CD4-positive, alpha-beta T cell treated with Interleukin-21 for 1 hour (primary cell): Measurements from ENCODE around the gene RRAS2.
"Not testable (repeated sequence)": the region's sequence is repeated elsewhere in the genome, so short reads cannot be mapped to it uniquely, and the experiment has no call there.

Experiments
- DNase-seq: peaks from one replicate; pipeline ENCODE4 v3.0.0-alpha.2; 2020

The RRAS2 gene

GRCh38 chr11:14300661-14301304 lies 58.2 kb downstream of the RRAS2 start:
- peak; percentile 68 for DNase-seq

- DNase-seq: no peak
These were observed 59.1 kb downstream of the RRAS2 start for GRCh38 chr11:14299921-14300320.

DNA sequence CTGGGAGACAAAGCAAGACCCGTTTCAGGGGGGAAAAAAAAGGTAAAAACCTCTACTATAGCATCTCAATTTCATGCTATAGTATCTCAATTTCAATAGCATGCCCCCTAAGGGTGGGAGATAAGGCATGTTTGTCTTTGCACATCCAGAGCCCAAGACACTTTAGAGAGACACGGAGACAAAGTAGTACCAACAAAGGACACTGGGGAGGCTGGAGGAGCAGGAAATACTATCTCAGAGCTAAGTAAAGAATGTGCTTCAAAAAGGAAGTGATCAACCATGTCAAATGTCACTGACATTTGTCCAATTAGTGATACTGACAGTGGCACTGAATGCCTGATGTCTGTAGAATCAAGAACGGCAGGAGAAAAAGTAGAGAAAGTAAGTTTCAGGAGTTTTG lies 68.6 kb downstream of the RRAS2 start:
- no peak for DNase-seq

- DNase-seq: no peak
These were observed 70.6 kb downstream of the RRAS2 start for GRCh38 chr11:14288189-14288935.

GRCh38 chr11:14278869-14279268 lies 80.1 kb downstream of the RRAS2 start:
- not testable (repeated sequence) for DNase-seq

- no peak for DNase-seq
These were observed 83.9 kb downstream of the RRAS2 start for GRCh38 chr11:14275076-14275475.

DNA sequence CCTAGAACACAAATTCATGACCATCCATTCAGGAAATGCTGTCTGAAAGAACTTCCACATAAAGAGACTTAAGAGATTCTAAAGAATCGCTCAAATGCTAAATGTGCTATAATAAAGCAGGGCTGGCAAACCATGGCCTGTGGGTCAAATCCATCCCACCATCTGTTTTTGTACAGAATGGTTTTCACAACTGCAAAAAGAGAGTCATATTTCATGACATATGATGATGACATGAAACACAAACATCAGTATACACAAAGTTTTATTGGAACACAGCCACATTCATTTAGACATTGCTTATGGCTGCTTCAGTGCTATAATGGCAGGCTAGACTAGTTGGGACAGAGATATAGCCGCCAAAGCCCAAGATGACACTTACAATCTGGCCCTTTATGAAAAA lies 85.1 kb downstream of the RRAS2 start:
- no peak for DNase-seq

GRCh38 chr11:14270690-14271542 lies 88.1 kb downstream of the RRAS2 start:
- DNase-seq: peak; percentile 16

- no peak for DNase-seq
These were observed 89.0 kb downstream of the RRAS2 start for GRCh38 chr11:14269692-14270573.

- DNase-seq: no peak
These were observed 90.9 kb downstream of the RRAS2 start for GRCh38 chr11:14267861-14268635.

- no peak for DNase-seq
These were observed 92.4 kb downstream of the RRAS2 start for GRCh38 chr11:14266622-14267021.

- no peak for DNase-seq
These were observed 94.0 kb downstream of the RRAS2 start for GRCh38 chr11:14264966-14265365.

DNA sequence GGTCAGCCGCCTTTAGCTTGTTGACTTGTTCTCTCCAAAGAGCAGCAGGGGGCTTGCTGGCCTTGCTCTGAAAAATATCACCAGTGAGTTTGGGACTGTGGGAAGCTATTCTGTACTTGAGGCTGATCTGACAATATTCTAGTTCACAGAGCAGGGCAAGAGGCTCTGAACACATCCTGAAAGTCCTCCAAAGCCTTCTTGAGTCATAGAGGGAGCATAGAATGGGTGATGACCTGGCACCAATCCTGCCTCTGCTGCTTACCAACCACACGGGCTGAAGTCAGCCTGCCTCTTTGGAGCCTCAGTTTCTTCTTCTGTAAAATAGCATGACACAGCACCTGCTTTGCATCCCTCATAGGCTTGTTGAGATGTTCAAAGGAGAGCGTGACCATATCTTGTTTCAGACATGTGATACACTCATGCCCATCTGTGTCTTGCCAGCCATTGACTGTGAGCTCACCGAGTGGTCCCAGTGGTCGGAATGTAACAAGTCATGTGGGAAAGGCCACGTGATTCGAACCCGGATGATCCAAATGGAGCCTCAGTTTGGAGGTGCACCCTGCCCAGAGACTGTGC lies 96.6 kb downstream of the RRAS2 start:
- no peak for DNase-seq

DNA sequence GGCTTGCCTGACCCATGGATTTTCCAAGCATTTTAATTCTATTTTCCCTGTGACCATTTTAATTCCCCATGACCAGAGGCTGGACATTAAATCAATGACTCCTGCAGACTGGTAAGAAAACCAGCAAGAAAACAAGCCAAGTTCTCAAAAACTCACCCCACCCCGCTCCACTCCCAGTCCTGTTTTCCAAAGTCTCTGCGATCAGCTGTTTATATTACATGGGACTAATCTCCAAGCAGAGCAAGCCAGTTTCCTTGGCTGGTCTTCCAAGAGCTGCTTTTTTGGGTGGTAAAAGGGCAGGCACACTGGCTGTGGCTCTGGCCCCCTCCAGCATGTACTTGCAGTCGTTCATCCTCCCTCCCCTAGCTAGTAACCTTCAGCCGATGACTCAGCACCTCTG lies 97.9 kb downstream of the RRAS2 start:
- DNase-seq: no peak

- DNase-seq: no peak
These were observed 99.1 kb downstream of the RRAS2 start for GRCh38 chr11:14259878-14260277.

GRCh38 chr11:14259186-14259784 lies 99.7 kb downstream of the RRAS2 start:
- DNase-seq: no peak

- DNase-seq: no peak
These were observed 100.6 kb downstream of the RRAS2 start for GRCh38 chr11:14258221-14258935.

GRCh38 chr11:14255238-14255534 lies 103.8 kb downstream of the RRAS2 start:
- DNase-seq: no peak

- DNase-seq: no peak
These were observed 104.3 kb downstream of the RRAS2 start for GRCh38 chr11:14254533-14255237.

DNA sequence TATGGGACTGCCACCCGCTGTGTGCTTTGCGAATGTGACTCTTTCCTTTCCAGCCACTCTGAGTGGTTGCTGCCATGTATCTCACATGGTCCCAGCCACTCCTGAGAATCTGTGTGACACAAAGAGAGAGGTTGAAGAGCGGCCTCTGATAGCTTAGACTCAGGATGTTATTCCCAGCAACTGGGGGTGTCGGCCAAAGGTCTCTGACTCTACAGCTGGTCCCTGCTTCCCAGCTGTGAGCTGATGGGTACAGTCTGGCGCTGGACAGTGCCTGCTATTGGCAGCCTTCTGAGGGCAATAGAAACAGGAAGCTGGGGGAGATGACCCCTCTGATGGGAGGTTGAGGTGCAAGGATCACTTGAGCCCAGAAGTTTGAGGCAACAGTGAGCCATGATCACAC lies 105.1 kb downstream of the RRAS2 start:
- DNase-seq: no peak
